H1 (cell line): ENCODE data around the gene TNFRSF14. TPM values are rescaled to one million over a fixed set of nuclear protein-coding genes. Genes with fewer than 3 reads are reported as not detected.

Experiments
- ATF3 ChIP-seq: IDR thresholded peaks from 2 replicates; pipeline ENCODE4 v1.6.1; 2011; ENCODE audit warnings: low read depth, mild to moderate bottlenecking, low read length; ENCODE audit not compliant: insufficient read depth
- BACH1 ChIP-seq: IDR thresholded peaks from 2 replicates; pipeline ENCODE4 v1.6.1; 2012; ENCODE audit warnings: low read length, improper control_type of control experiment
- CHD1 ChIP-seq: IDR thresholded peaks from 2 replicates; pipeline ENCODE4 v1.6.1; 2012; ENCODE audit warnings: low read depth, low read length, improper control_type of control experiment
- CREB1 ChIP-seq: IDR thresholded peaks from 2 replicates; pipeline ENCODE4 v1.6.1; 2012; ENCODE audit warnings: inconsistent platforms
- E2F6 ChIP-seq: IDR thresholded peaks from 2 replicates; pipeline ENCODE4 v1.6.1; 2012; ENCODE audit warnings: inconsistent platforms
- EZH2 ChIP-seq: fragments of 200-600 bp; sonication (generic); IDR thresholded peaks from 2 replicates; pipeline ENCODE4 v1.7.1; 2012; ENCODE audit warnings: low read depth, mild to moderate bottlenecking, moderate library complexity, low read length, inconsistent platforms; ENCODE audit not compliant: severe bottlenecking
- FOSL1 ChIP-seq: IDR thresholded peaks from 2 replicates; pipeline ENCODE4 v1.6.1; 2011; ENCODE audit warnings: mild to moderate bottlenecking, low read depth, low read length, moderate library complexity; ENCODE audit not compliant: insufficient read depth
- JUND ChIP-seq: IDR thresholded peaks from 2 replicates; pipeline ENCODE4 v1.6.1; 2011; ENCODE audit warnings: mild to moderate bottlenecking, improper control_type of control experiment, low read length
- MAFK ChIP-seq: IDR thresholded peaks from 2 replicates; pipeline ENCODE4 v1.6.1; 2012; ENCODE audit warnings: low read depth, mild to moderate bottlenecking, improper control_type of control experiment, low read length
- MAX ChIP-seq: IDR thresholded peaks from 2 replicates; pipeline ENCODE4 v1.6.1; 2012; ENCODE audit warnings: inconsistent platforms
- PHF8 ChIP-seq: fragments of 200-600 bp; sonication (generic); conservative IDR thresholded peaks from 2 replicates; pipeline ENCODE4 v1.7.1; 2012; ENCODE audit warnings: low read depth, mild to moderate bottlenecking, inconsistent platforms, low read length, moderate library complexity
- POLR2AphosphoS5 ChIP-seq: IDR thresholded peaks from 2 replicates; pipeline ENCODE4 v1.6.1; 2011; ENCODE audit warnings: low read depth, low read length
- RFX5 ChIP-seq: IDR thresholded peaks from 2 replicates; pipeline ENCODE4 v1.6.1; 2011; ENCODE audit warnings: low read depth, low read length, improper control_type of control experiment, borderline replicate concordance
- SP1 ChIP-seq: IDR thresholded peaks from 2 replicates; pipeline ENCODE4 v1.6.1; 2011; ENCODE audit warnings: low read depth, low read length
- SRF ChIP-seq: IDR thresholded peaks from 2 replicates; pipeline ENCODE4 v1.6.1; 2011; ENCODE audit warnings: mild to moderate bottlenecking, low read depth, low read length, moderate library complexity
- SUZ12 ChIP-seq: fragments of 200-600 bp; sonication (generic); IDR thresholded peaks from 2 replicates; pipeline ENCODE4 v1.6.1; 2012; ENCODE audit warnings: mild to moderate bottlenecking, inconsistent platforms, low read length, moderate library complexity, mixed read lengths
- TAF7 ChIP-seq: optimal IDR thresholded peaks from 2 replicates; pipeline ENCODE3; 2011; ENCODE audit warnings: low read depth, mild to moderate bottlenecking, inconsistent platforms, low read length, moderate library complexity, borderline replicate concordance
- TBP ChIP-seq: IDR thresholded peaks from 2 replicates; pipeline ENCODE4 v1.6.1; 2011; ENCODE audit warnings: low read depth, low read length, improper control_type of control experiment
- USF2 ChIP-seq: IDR thresholded peaks from 2 replicates; pipeline ENCODE4 v1.6.1; 2011; ENCODE audit warnings: low read length, improper control_type of control experiment
- polyA plus RNA-seq, 7 experiments: library from polyadenylated mRNA; depleted of rRNA in 3 of 7; stranded (reverse) in 5 of 7; unstranded in 2 of 7; fragments of >200 nt in 5 of 7; fragments of 200-250 nt in 2 of 7; gene quantifications; 1 replicate in 5 of 7; 2 replicates in 1 of 7; 4 replicates in 1 of 7; pipeline versions ENCODE4 v1.2.1 to v1.2.3, GENCODE V29; 2011 to 2013; ENCODE audit warnings: missing spikeins in 2 of 7, mixed read lengths in 2 of 7
- total RNA-seq: library from RNA; stranded (reverse); fragmentation: NEBNext Ultra II Directional; extraction: Animal tissue kit (Norgen Biotek cat#: 25700); gene quantifications from 2 replicates; pipeline ENCODE4 v1.2.1, GENCODE V29; 2021

TNFRSF14 gene
- total and polyA plus RNA-seq, 2 of the 8 experiments (the other 6 are each of a cell fraction or from before 2014, with no cell fraction given) = 0.36 to 0.50 TPM

- no peak for TF ChIP-seq EZH2
- no peak for TF ChIP-seq TAF7
- 0 out of 2 replicates have a peak, but pooled peaks have one; percentile 12 for TF ChIP-seq SP1
- TF ChIP-seq MAX = peak; percentile 54; the same call in 1 of the 2 replicates
- TF ChIP-seq E2F6 = peak; percentile 86
- no peak for TF ChIP-seq JUND
- TF ChIP-seq CREB1 = 0 out of 2 replicates have a peak, but pooled peaks have one; percentile 42
- peak; percentile 92 for TF ChIP-seq USF2
- no peak for TF ChIP-seq MAFK
- TF ChIP-seq FOSL1 = no peak
- TF ChIP-seq SUZ12 = no peak
- no peak for TF ChIP-seq BACH1
- TF ChIP-seq POLR2AphosphoS5 = 0 out of 2 replicates have a peak, but pooled peaks have one; percentile 33
- peak; percentile 56; the same call in 1 of the 2 replicates for TF ChIP-seq PHF8
- no peak for TF ChIP-seq RFX5
- TF ChIP-seq ATF3 = peak; percentile 48; the same call in 1 of the 2 replicates
- no peak for TF ChIP-seq CHD1
- peak; percentile 70; the same call in 1 of the 2 replicates for TF ChIP-seq TBP
- TF ChIP-seq SRF = no peak
Observed at GRCh38 chr1:2545754-2546514, 10.2 kb upstream of the TNFRSF14 start (continued).
